SK-N-SH (cell line): Measurements from ENCODE around the gene VPS52.

Source experiments
- EZH2phosphoT487 ChIP-seq: fragments of 200-600 bp; sonication (generic); IDR thresholded peaks from 2 replicates; pipeline ENCODE4 v1.6.1; 2017; ENCODE audit warnings: low read depth, mixed run types, mild to moderate bottlenecking, antibody characterized with exemption, moderate library complexity, borderline replicate concordance
- FOXJ3 ChIP-seq: sonication (generic); formaldehyde crosslinking; IDR thresholded peaks from 2 replicates; pipeline ENCODE4 v1.5.1; 2020; ENCODE audit warnings: mild to moderate bottlenecking, missing genetic modification reagents
- GABPA ChIP-seq: IDR thresholded peaks from 2 replicates; pipeline ENCODE4 v1.4.0; 2012; ENCODE audit warnings: low read depth, mild to moderate bottlenecking
- MXI1 ChIP-seq: IDR thresholded peaks from 2 replicates; pipeline ENCODE4 v1.6.1; 2012; ENCODE audit warnings: mild to moderate bottlenecking, low read depth, low read length, improper control_type of control experiment
- POLR2AphosphoS5 ChIP-seq: IDR thresholded peaks from 2 replicates; pipeline ENCODE4 v1.6.1; 2012; ENCODE audit warnings: low read depth, low read length
- SMC3 ChIP-seq: IDR thresholded peaks from 2 replicates; pipeline ENCODE4 v1.6.1; 2012; ENCODE audit warnings: low read depth, low read length, improper control_type of control experiment
- TF ChIP-seq, protein P1 (sequence below): fragments of 200-600 bp; sonication (generic); IDR thresholded peaks from 2 replicates; pipeline ENCODE4 v1.6.1; 2017; ENCODE audit warnings: antibody characterized with exemption, mild to moderate bottlenecking, moderate library complexity
- TF ChIP-seq, protein P2 (sequence below): IDR thresholded peaks from 2 replicates; pipeline ENCODE4 v1.4.0; 2012; ENCODE audit warnings: low read depth

DNA sequence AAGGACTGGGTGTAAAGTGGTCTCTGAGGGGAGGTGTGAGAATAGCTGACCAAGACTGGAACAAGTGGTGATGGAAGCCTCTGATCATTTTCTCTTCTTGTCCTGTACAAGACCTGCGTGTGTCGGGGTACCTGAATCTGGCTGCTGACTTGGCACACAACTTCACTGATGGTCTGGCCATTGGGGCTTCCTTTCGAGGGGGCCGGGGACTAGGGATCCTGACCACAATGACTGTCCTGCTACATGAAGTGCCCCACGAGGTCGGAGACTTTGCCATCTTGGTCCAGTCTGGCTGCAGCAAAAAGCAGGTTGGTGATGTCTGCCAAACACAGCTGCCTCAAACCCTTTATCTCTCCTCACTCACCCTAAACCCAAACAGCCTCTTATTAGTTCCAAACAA lies 68.9 kb downstream of the VPS52 start:
- TF ChIP-seq GABPA (no peak), SMC3 (no peak), FOXJ3 (CRISPR knock-in tag) (no peak), EZH2phosphoT487 (no peak), MXI1 (no peak), POLR2AphosphoS5 (no peak)
- TF ChIP-seq, protein P1, sequence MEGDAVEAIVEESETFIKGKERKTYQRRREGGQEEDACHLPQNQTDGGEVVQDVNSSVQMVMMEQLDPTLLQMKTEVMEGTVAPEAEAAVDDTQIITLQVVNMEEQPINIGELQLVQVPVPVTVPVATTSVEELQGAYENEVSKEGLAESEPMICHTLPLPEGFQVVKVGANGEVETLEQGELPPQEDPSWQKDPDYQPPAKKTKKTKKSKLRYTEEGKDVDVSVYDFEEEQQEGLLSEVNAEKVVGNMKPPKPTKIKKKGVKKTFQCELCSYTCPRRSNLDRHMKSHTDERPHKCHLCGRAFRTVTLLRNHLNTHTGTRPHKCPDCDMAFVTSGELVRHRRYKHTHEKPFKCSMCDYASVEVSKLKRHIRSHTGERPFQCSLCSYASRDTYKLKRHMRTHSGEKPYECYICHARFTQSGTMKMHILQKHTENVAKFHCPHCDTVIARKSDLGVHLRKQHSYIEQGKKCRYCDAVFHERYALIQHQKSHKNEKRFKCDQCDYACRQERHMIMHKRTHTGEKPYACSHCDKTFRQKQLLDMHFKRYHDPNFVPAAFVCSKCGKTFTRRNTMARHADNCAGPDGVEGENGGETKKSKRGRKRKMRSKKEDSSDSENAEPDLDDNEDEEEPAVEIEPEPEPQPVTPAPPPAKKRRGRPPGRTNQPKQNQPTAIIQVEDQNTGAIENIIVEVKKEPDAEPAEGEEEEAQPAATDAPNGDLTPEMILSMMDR = no peak
- TF ChIP-seq, protein P2, sequence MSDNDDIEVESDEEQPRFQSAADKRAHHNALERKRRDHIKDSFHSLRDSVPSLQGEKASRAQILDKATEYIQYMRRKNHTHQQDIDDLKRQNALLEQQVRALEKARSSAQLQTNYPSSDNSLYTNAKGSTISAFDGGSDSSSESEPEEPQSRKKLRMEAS = no peak
